IMR-90 (cell line): ENCODE results near the gene RAP1A. TPM values are rescaled to one million over a fixed set of nuclear protein-coding genes. Genes with fewer than 3 reads are reported as not detected.
A peak's percentile ranks its signal among the peaks of the same experiment; 100 is the strongest.

Experiments used
- ATAC-seq: fragments of 200-7000 bp; cut with Tn5 transposase; 2 replicates; pipeline ENCODE4 v1.9.1; 2020; ENCODE audit warnings: low read depth, mild to moderate bottlenecking, moderate library complexity
- BruUV-seq: library from RNA; stranded (reverse); fragments of 400-500 nt; replicated peaks from 2 replicates; lab custom pipeline; 2021; lab: Mats Ljungman, UMichigan
- CTCF ChIA-PET: fragments of 300-600 bp; formaldehyde crosslinking; extraction: SDS; loops from one replicate; lab custom pipeline; 2021; ENCODE audit warnings: antibody characterized with exemption; lab: Yijun Ruan, JAX
- POLR2A ChIA-PET: fragments of 300-600 bp; sonication (Branson Sonifier 250); formaldehyde crosslinking; loops from one replicate; lab custom pipeline; 2022; ENCODE audit warnings: antibody characterized with exemption; ENCODE audit not compliant: unreplicated experiment; lab: Charles Lee
- DNase-seq: peaks from one replicate; pipeline ENCODE4 v3.0.0; 2013
- H2AFZ ChIP-seq: replicated peaks from 2 replicates; pipeline ENCODE3; 2013; ENCODE audit warnings: low read length, mild to moderate bottlenecking; ENCODE audit not compliant: poor library complexity
- H2AK5ac ChIP-seq: 2 replicates; pipeline ENCODE4 v1.6.1; 2013; ENCODE audit warnings: low read depth, low read length, inconsistent platforms
- H2AK9ac ChIP-seq: replicated peaks from 2 replicates; pipeline ENCODE3; 2013; ENCODE audit warnings: mild to moderate bottlenecking, low read depth, low read length, moderate library complexity; ENCODE audit not compliant: poor library complexity
- H2BK120ac ChIP-seq: 2 replicates; pipeline ENCODE4 v1.6.1; 2013; ENCODE audit warnings: low read depth, low read length, inconsistent platforms
- H2BK15ac ChIP-seq: 3 replicates; pipeline ENCODE4 v1.6.1; 2013; ENCODE audit warnings: low read depth, low read length, inconsistent platforms
- H2BK20ac ChIP-seq: 2 replicates; pipeline ENCODE4 v1.6.1; 2013; ENCODE audit warnings: low read depth, mild to moderate bottlenecking, inconsistent platforms, low read length, moderate library complexity
- H2BK5ac ChIP-seq: 2 replicates; pipeline ENCODE4 v1.6.1; 2013; ENCODE audit warnings: mild to moderate bottlenecking, low read depth, low read length, inconsistent platforms; ENCODE audit not compliant: poor library complexity, severe bottlenecking
- H3K14ac ChIP-seq: replicated peaks from 2 replicates; pipeline ENCODE4 v1.6.1; 2013; ENCODE audit warnings: low read depth, low read length, inconsistent platforms
- H3K18ac ChIP-seq: 2 replicates; pipeline ENCODE4 v1.6.1; 2013; ENCODE audit warnings: low read depth, low read length, control low read depth
- H3K23ac ChIP-seq: 2 replicates; pipeline ENCODE4 v1.6.1; 2013; ENCODE audit warnings: low read depth, low read length, inconsistent platforms
- H3K27ac ChIP-seq: 2 replicates; pipeline ENCODE4 v1.5.1; 2013; ENCODE audit warnings: mild to moderate bottlenecking, control low read depth, low read length; ENCODE audit not compliant: insufficient read depth
- H3K27me3 ChIP-seq: 2 replicates; pipeline ENCODE4 v1.6.1; 2013; ENCODE audit warnings: low read length; ENCODE audit not compliant: control insufficient read depth, insufficient read depth
- H3K36me3 ChIP-seq: 2 replicates; pipeline ENCODE4 v1.6.1; 2013; ENCODE audit warnings: low read length, mixed read lengths; ENCODE audit not compliant: control insufficient read depth, insufficient read depth
- H3K4ac ChIP-seq: 2 replicates; pipeline ENCODE4 v1.6.1; 2013; ENCODE audit warnings: low read depth, low read length, inconsistent platforms
- H3K4me1 ChIP-seq: 2 replicates; pipeline ENCODE4 v1.6.1; 2013; ENCODE audit warnings: low read length, mixed read lengths; ENCODE audit not compliant: control insufficient read depth, insufficient read depth
- H3K4me2 ChIP-seq: 2 replicates; pipeline ENCODE4 v1.6.1; 2013; ENCODE audit warnings: low read depth, mild to moderate bottlenecking, control low read depth, low read length, moderate library complexity
- H3K4me3 ChIP-seq: 2 replicates; pipeline ENCODE4 v1.5.1; 2013; ENCODE audit warnings: low read depth, mild to moderate bottlenecking, control low read depth, low read length, moderate library complexity; ENCODE audit not compliant: insufficient read depth
- H3K56ac ChIP-seq: 2 replicates; pipeline ENCODE4 v1.6.1; 2013; ENCODE audit warnings: low read length, inconsistent platforms; ENCODE audit not compliant: insufficient read depth; ENCODE audit errors: extremely low read depth
- H3K79me1 ChIP-seq, 2 experiments: 2 replicates each; pipeline ENCODE4 v1.6.1; 2013; ENCODE audit warnings: low read length in 2 of 2, inconsistent platforms in 1 of 2, low read depth in 1 of 2
- H3K9ac ChIP-seq: 2 replicates; pipeline ENCODE4 v1.6.1; 2013; ENCODE audit warnings: low read depth, low read length, control low read depth
- H3K9me1 ChIP-seq: 2 replicates; pipeline ENCODE4 v1.6.1; 2013; ENCODE audit warnings: low read length, inconsistent platforms; ENCODE audit not compliant: insufficient read depth
- H3K9me3 ChIP-seq: 2 replicates; pipeline ENCODE4 v1.6.1; 2013; ENCODE audit warnings: low read length; ENCODE audit not compliant: control insufficient read depth, insufficient read depth
- H4K20me1 ChIP-seq: 2 replicates; pipeline ENCODE4 v1.6.1; 2013; ENCODE audit warnings: low read length, inconsistent platforms; ENCODE audit not compliant: insufficient read depth
- H4K5ac ChIP-seq: 2 replicates; pipeline ENCODE4 v1.6.1; 2013; ENCODE audit warnings: mild to moderate bottlenecking, low read depth, low read length, control low read depth
- H4K8ac ChIP-seq, 2 experiments: 2 replicates each; pipeline ENCODE4 v1.6.1; 2013; ENCODE audit warnings: low read depth in 2 of 2, low read length in 2 of 2, control low read depth in 1 of 2, inconsistent platforms in 1 of 2
- H4K91ac ChIP-seq: 2 replicates; pipeline ENCODE4 v1.6.1; 2013; ENCODE audit warnings: low read depth, low read length, inconsistent platforms; ENCODE audit not compliant: insufficient read depth
- CHD1 ChIP-seq: IDR thresholded peaks from 2 replicates; pipeline ENCODE4 v1.6.1; 2012; ENCODE audit warnings: low read depth, low read length, improper control_type of control experiment
- POLR2A ChIP-seq: IDR thresholded peaks from 2 replicates; pipeline ENCODE4 v1.6.1; 2012; ENCODE audit warnings: mild to moderate bottlenecking, low read depth, low read length
- SMC3 ChIP-seq: fragments of 150-350 bp; IDR thresholded peaks from 2 replicates; pipeline ENCODE4 v1.6.1; 2016; ENCODE audit warnings: low read depth, mild to moderate bottlenecking, antibody characterized with exemption, low read length, moderate library complexity
- WGBS, 2 experiments: methylation state at CpG; one replicate each; pipeline versions ENCODE4 v1.1.5 to v1.1.7; 2013; ENCODE audit warnings: missing lambda C conversion rate in 2 of 2; ENCODE audit not compliant: insufficient read length in 1 of 2; ENCODE audit errors: extremely low coverage in 2 of 2; 5-methylcytosine and 5-hydroxymethylcytosine counted together
- dilution Hi-C: fragments of 300-500 bp; cut with HindIII; formaldehyde crosslinking; loops from one replicate; pipeline ENCODE4 v1.14.3; 2018; ENCODE audit warnings: low sequenced_read_pairs; ENCODE audit not compliant: unreplicated experiment
- in situ Hi-C: fragments of 300-500 bp; cut with MboI; formaldehyde crosslinking; loops from 3 replicates; pipeline ENCODE4 v1.14.3; 2019; ENCODE audit warnings: low sequenced_read_pairs, inconsistent platforms, mixed read lengths
- intact Hi-C: fragments of 100-400 bp; cut with micrococcal nuclease; formaldehyde crosslinking; loops from 2 replicates; pipeline ENCODE4 v1.10.0; 2022
- polyA plus RNA-seq, 3 experiments: library from polyadenylated mRNA; depleted of rRNA; stranded (reverse); fragments of >200 nt; gene quantifications; 2 replicates each; pipeline ENCODE4 v1.2.3, GENCODE V29; 2012; ENCODE audit warnings: low replicate concordance in 1 of 3
- total RNA-seq: library from RNA; depleted of rRNA; stranded (reverse); fragments of >200 nt; gene quantifications from 2 replicates; pipeline ENCODE4 v1.2.3, GENCODE V29; 2012
- TF ChIP-seq, protein P1 (sequence below): conservative IDR thresholded peaks from 2 replicates; pipeline ENCODE4 v1.5.1; 2012; ENCODE audit warnings: mild to moderate bottlenecking, low read depth, low read length, improper control_type of control experiment

RAP1A gene
- total and polyA plus RNA-seq, 2 of the 4 experiments (the other 2 are of a cell fraction) = 18.1 to 43.6 TPM

DNA sequence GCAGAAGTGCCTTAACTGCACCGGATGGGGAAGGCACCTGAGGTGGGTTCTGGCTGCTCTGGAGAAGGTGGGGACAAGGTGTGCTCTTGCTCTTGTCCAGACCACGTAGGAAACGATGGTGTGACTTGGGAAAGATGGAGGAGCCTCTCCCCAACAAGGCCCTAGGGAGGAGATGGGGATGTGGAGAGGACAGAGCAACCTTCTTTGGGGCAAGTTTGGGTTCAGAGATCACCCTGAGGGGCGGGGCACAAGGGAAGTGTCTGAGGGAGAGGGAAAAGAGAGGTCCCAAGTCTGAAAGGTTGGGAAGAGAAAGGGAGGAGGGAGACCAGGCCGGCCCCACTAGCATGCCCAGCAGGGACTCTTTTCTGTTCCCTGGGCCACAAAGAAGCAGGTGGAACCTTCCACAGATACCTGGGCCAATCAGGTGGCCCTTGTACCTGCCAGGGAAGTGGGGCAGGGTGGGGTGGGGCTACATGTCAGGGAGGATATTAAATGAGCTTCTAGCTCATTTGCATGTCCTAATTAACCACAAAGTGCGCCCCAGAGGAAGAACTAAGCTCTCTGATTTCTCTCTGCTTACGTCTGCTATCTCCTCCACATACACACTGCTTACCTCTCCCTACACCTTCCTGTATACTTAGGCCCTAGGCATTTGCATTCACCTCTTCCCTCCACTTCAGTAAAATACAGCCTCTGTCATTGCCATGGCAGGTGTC is 103.7 kb downstream of the RAP1A start:
- ATAC-seq = no peak
- peaks cover 12% of the 10 kb centered on the region for H3K4me1 ChIP-seq

More for the DNA sequence above, 103.7 kb downstream of the RAP1A start:
- in situ Hi-C loops = no loop called here
- Histone ChIP-seq H4K20me1 (no peaks in the 10 kb centered on the region), H3K27ac (no peak overlapping the region), H3K4me3 (no peak overlapping the region), H3K14ac (no peak overlapping the region), H3K9me3 (no peaks in the 10 kb centered on the region), H2BK15ac (no peak overlapping the region; the same call in 2 of the 3 replicates), H4K91ac (no peak overlapping the region), H3K18ac (no peak overlapping the region), H4K8ac (no peak overlapping the region; a peak in 1 of 4 replicates), H2AK5ac (peak overlapping the region; percentile 50; the same call in 1 of the 2 replicates), H3K9ac (no peak overlapping the region), H3K79me1 (peaks cover 0 to 3% of the 10 kb centered on the region in 2 experiments; a peak in 1 of 4 replicates), H2AFZ (no peak overlapping the region), H3K4me2 (no peak overlapping the region), H3K56ac (no peak overlapping the region), H2BK5ac (no peak overlapping the region), H3K4ac (peak overlapping the region; percentile 24), H3K23ac (no peak overlapping the region), H3K36me3 (peaks cover 5% of the 10 kb centered on the region; the same call in 1 of the 2 replicates), H4K5ac (no peak overlapping the region), H2BK20ac (no peak overlapping the region), H2AK9ac (no peak overlapping the region), H2BK120ac (0 out of 2 replicates have a peak overlapping the region, but pooled peaks have one; percentile 14), H3K9me1 (peaks cover 25% of the 10 kb centered on the region), H3K27me3 (no peaks in the 10 kb centered on the region)
- BruUV-seq = no TSS peak
- intact Hi-C loops = no loop called here
- TF ChIP-seq CHD1 (no peak), POLR2A (no peak), SMC3 (no peak)
- TF ChIP-seq, protein P1, sequence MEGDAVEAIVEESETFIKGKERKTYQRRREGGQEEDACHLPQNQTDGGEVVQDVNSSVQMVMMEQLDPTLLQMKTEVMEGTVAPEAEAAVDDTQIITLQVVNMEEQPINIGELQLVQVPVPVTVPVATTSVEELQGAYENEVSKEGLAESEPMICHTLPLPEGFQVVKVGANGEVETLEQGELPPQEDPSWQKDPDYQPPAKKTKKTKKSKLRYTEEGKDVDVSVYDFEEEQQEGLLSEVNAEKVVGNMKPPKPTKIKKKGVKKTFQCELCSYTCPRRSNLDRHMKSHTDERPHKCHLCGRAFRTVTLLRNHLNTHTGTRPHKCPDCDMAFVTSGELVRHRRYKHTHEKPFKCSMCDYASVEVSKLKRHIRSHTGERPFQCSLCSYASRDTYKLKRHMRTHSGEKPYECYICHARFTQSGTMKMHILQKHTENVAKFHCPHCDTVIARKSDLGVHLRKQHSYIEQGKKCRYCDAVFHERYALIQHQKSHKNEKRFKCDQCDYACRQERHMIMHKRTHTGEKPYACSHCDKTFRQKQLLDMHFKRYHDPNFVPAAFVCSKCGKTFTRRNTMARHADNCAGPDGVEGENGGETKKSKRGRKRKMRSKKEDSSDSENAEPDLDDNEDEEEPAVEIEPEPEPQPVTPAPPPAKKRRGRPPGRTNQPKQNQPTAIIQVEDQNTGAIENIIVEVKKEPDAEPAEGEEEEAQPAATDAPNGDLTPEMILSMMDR = no peak
- no CpG with 5 or more reads among the region's 7 CpGs for WGBS, 2 experiments
- CTCF ChIA-PET = interaction anchor here (1.1 kb wide), 1 partner anchor 215 kb away, joined by 4 read pairs; no protein-coding TSS in a partner anchor
- POLR2A ChIA-PET = interaction anchor here (0.5 kb wide), 1 partner anchor 675 kb away, joined by 11 read pairs; no protein-coding TSS in a partner anchor
- DNase-seq = no peak
- dilution Hi-C loops = no loop called here
